Mesothelial cell of epicardium (in vitro differentiated cells): Measurements from ENCODE around the gene MYLK. TPM values are rescaled to one million over a fixed set of nuclear protein-coding genes. Genes with fewer than 3 reads are reported as not detected.

Experiments
- DNase-seq, 2 experiments: peaks; one replicate each; pipeline ENCODE4 v3.0.0; 2021; ENCODE audit warnings: low spot score in 2 of 2; ENCODE audit not compliant: unreplicated experiment in 2 of 2
- H3K27ac Mint-ChIP-seq: 2 replicates; pipeline ENCODE4 v1.8.0; 2021; ENCODE audit warnings: mixed read lengths
- H3K27me3 Mint-ChIP-seq: 2 replicates; pipeline ENCODE4 v1.8.0; 2021; ENCODE audit warnings: low read depth, mixed read lengths
- H3K36me3 Mint-ChIP-seq: 2 replicates; pipeline ENCODE4 v1.8.0; 2021; ENCODE audit warnings: mixed read lengths
- H3K4me1 Mint-ChIP-seq: 2 replicates; pipeline ENCODE4 v1.8.0; 2021; ENCODE audit warnings: mixed read lengths
- H3K4me3 Mint-ChIP-seq: 2 replicates; pipeline ENCODE4 v1.8.0; 2021; ENCODE audit warnings: mild to moderate bottlenecking, moderate library complexity, mixed read lengths
- H3K9me3 Mint-ChIP-seq: 2 replicates; pipeline ENCODE4 v1.8.0; 2021; ENCODE audit warnings: mixed read lengths
- CTCF ChIP-seq: fragments of 200-600 bp; sonication (generic); IDR thresholded peaks from one replicate; pipeline ENCODE4 v1.5.0; 2021; ENCODE audit warnings: antibody characterized with exemption; ENCODE audit not compliant: unreplicated experiment
- total RNA-seq: library from RNA; stranded (reverse); gene quantifications from 3 replicates; pipeline ENCODE4 v1.2.1, GENCODE V29; 2021

Gene MYLK
- total RNA-seq, 1 donor from 2014 or later = 14.3 TPM

GRCh38 chr3:123861081-123861836, 22.9 kb downstream of the MYLK start:
- Mint-ChIP-seq H3K27me3 (no peaks in the 10 kb centered on the region), H3K27ac (no peak overlapping the region), H3K4me3 (no peak overlapping the region), H3K9me3 (peaks cover 7% of the 10 kb centered on the region), H3K4me1 (peaks cover 14% of the 10 kb centered on the region), H3K36me3 (no peaks in the 10 kb centered on the region)
- TF ChIP-seq CTCF = no peak
- DNase-seq = no peak

- Mint-ChIP-seq H3K36me3 (peaks cover 2% of the 10 kb centered on the region), H3K4me1 (peaks cover 14% of the 10 kb centered on the region), H3K4me3 (no peak overlapping the region), H3K9me3 (peaks cover 16% of the 10 kb centered on the region), H3K27ac (no peak overlapping the region), H3K27me3 (no peaks in the 10 kb centered on the region)
- TF ChIP-seq CTCF = no peak
- no peak for DNase-seq
Measured at GRCh38 chr3:123859177-123859576, 25.0 kb downstream of the MYLK start.

GRCh38 chr3:123854905-123855304, 29.2 kb downstream of the MYLK start:
- H3K27me3 Mint-ChIP-seq = no peaks in the 10 kb centered on the region
- peaks cover 16% of the 10 kb centered on the region for H3K9me3 Mint-ChIP-seq
- no peak overlapping the region for H3K27ac Mint-ChIP-seq
- peaks cover 11% of the 10 kb centered on the region for H3K4me1 Mint-ChIP-seq
- peaks cover 2% of the 10 kb centered on the region for H3K36me3 Mint-ChIP-seq
- no peak for TF ChIP-seq CTCF
- DNase-seq = no peak
- H3K4me3 Mint-ChIP-seq = no peak overlapping the region

GRCh38 chr3:123853686-123854372, 30.3 kb downstream of the MYLK start:
- Mint-ChIP-seq H3K4me1 (peaks cover 5% of the 10 kb centered on the region), H3K27me3 (no peaks in the 10 kb centered on the region), H3K36me3 (peaks cover 4% of the 10 kb centered on the region), H3K4me3 (no peak overlapping the region), H3K27ac (no peak overlapping the region), H3K9me3 (peaks cover 22% of the 10 kb centered on the region)
- TF ChIP-seq CTCF = no peak
- DNase-seq = no peak

GRCh38 chr3:123847209-123847608, 36.9 kb downstream of the MYLK start:
- Mint-ChIP-seq H3K27me3 (no peaks in the 10 kb centered on the region), H3K4me3 (no peak overlapping the region), H3K9me3 (peaks cover 31% of the 10 kb centered on the region), H3K27ac (no peak overlapping the region), H3K36me3 (peaks cover 2% of the 10 kb centered on the region), H3K4me1 (no peaks in the 10 kb centered on the region)
- no peak for TF ChIP-seq CTCF
- DNase-seq = no peak
